Ectodermal cell (in vitro differentiated cells): Measurements from ENCODE around the gene DPPA3.

Experiments
- H3K27ac ChIP-seq: 2 replicates; pipeline ENCODE4 v1.7.0; 2013; ENCODE audit warnings: mild to moderate bottlenecking, low read depth, low read length; ENCODE audit not compliant: insufficient read depth, poor library complexity, severe bottlenecking
- H3K27me3 ChIP-seq: 2 replicates; pipeline ENCODE4 v1.7.0; 2013; ENCODE audit warnings: mild to moderate bottlenecking, low read length; ENCODE audit not compliant: insufficient read depth, control insufficient read depth, poor library complexity, severe bottlenecking
- H3K36me3 ChIP-seq: one replicate; pipeline ENCODE4 v1.7.0; 2013; ENCODE audit warnings: low read length; ENCODE audit not compliant: control insufficient read depth, insufficient read depth
- H3K4me1 ChIP-seq: one replicate; pipeline ENCODE4 v1.7.0; 2013; ENCODE audit warnings: low read length; ENCODE audit not compliant: control insufficient read depth, insufficient read depth
- H3K4me3 ChIP-seq: 2 replicates; pipeline ENCODE4 v1.7.0; 2013; ENCODE audit warnings: low read depth, low read length, control low read depth; ENCODE audit not compliant: insufficient read depth
- H3K9me3 ChIP-seq: 2 replicates; pipeline ENCODE4 v1.7.0; 2013; ENCODE audit warnings: mild to moderate bottlenecking, low read length, moderate library complexity; ENCODE audit not compliant: control insufficient read depth
- WGBS, 2 experiments: methylation state at CpG; one replicate each; pipeline ENCODE4 v1.1.7; 2013; ENCODE audit warnings: missing lambda C conversion rate in 2 of 2; 5-methylcytosine and 5-hydroxymethylcytosine counted together

Gene DPPA3

DNA sequence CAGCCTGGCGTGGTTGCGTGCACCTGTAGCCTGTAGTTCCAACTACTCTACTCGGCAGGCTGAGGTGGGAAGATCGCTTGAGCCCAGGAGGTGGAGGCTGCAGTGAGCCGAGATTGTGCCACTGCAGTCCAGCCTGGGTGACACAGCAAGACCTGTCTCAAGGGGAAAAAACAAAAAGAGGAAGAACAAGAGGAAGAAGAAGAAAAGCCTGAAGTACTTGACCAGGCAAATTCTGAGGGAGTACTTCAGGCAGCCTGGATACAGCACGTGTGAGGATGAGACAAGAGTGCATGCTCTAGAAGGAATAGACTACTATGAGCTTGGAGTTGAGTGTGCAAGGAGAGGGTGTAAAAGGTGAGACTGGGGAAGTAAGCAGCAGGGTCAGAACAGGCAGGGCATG lies 17.4 kb upstream of the DPPA3 start:
- no peaks in the 10 kb centered on the region for H3K9me3 ChIP-seq
- 85 to 86% methylated on average over 6 of the region's 6 CpGs for WGBS, 2 experiments
- no peak overlapping the region for H3K4me3 ChIP-seq
- H3K27me3 ChIP-seq = no peaks in the 10 kb centered on the region
- H3K27ac ChIP-seq = no peak overlapping the region
- H3K4me1 ChIP-seq = no peaks in the 10 kb centered on the region
- no peaks in the 10 kb centered on the region for H3K36me3 ChIP-seq

DNA sequence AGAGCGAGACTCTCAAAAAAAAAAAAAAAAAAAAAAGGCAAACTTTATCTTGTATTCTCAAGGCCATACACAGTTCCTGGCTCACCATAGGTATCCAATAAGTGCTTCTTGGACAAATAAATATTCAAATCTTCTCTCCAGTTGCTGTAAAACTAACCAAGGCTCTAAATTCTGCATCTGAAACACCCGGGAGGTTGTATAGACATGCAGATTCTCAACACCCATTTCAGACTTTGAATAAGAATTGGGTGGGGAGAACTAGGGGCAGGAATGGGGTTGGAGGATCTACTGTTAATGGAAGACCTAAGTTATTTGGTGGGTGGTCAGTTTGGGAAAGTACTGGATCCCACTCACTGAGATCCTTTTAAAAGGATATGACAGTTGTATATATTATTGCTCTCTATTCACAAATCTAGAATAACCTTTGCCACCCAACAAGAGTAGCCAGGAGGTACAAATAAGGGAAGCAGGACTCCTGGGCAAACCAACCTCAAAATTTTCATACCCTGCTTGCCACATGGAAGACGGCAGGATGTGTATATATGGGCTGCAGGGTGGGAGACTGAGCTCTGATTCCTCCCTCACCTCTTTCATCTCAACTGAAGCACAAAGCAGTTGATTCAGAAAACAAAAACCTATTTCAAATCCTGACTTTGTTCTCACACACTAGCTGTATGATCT lies 16.5 kb upstream of the DPPA3 start:
- Histone ChIP-seq H3K9me3 (no peaks in the 10 kb centered on the region), H3K36me3 (no peaks in the 10 kb centered on the region), H3K4me3 (no peak overlapping the region), H3K27ac (no peak overlapping the region), H3K4me1 (no peaks in the 10 kb centered on the region), H3K27me3 (no peaks in the 10 kb centered on the region)
- 40 to 56% methylated on average over 2 to 3 of the region's 3 CpGs for WGBS, 2 experiments

DNA sequence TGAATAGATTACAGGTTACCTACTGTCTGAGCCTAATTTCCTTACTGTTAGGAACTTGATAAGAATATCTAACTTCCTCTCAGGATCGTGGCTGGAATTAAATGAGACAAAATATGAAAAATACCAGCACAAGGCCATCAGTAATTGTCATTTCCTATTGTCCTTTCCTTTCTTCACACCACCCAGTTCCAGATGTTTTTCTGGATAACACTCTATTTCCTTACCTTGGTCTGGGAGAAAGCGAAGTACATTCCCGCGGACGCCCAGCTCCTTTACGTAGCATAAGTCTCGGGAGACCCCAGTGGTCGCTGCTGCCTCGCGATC lies 16.0 kb upstream of the DPPA3 start:
- no peaks in the 10 kb centered on the region for H3K27me3 ChIP-seq
- no peaks in the 10 kb centered on the region for H3K9me3 ChIP-seq
- H3K36me3 ChIP-seq = no peaks in the 10 kb centered on the region
- no peak overlapping the region for H3K4me3 ChIP-seq
- H3K4me1 ChIP-seq = no peaks in the 10 kb centered on the region
- 76 to 77% methylated on average over 10 of the region's 10 CpGs for WGBS, 2 experiments
- no peak overlapping the region for H3K27ac ChIP-seq

DNA sequence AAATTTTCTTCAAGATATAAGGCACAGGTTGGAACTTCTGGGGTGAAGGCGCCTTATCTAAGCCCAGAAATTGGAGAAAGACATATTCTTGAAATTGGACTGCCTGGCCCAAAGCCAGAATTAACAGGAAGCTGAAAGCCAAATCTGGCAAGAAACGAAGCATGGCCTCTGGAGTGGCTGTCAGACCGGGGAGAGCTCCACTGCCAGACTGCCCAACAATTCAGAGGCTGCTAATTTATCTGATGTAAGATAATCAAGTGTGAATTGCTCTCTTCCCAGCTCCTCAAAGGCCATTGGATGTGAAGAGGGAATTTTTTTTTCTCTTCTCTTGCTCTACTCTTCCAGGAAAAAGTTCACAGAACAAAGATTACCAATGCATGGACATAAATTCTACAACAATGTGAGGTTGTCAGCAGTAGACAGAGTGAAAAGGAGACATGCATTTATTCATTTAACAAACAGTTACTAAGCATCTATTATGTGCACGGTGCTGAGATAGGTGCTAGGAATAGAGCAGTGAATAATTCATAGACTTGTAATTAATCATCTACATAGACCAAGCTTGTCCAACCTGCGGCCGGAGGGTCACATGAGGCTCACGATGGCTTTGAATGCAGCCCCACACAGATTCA lies 15.6 kb upstream of the DPPA3 start, which contains the start of gene GDF3:
Gene GDF3 (minus strand): TSS at position 210 of the 632 bp plus-strand sequence. CDS start 47 bp downstream, at position 163.
- H3K9me3 ChIP-seq = no peaks in the 10 kb centered on the region
- 86 to 90% methylated on average over 6 to 7 of the region's 7 CpGs for WGBS, 2 experiments
- H3K27me3 ChIP-seq = no peaks in the 10 kb centered on the region
- H3K27ac ChIP-seq = no peak within 1 kb of the TSS
- H3K4me3 ChIP-seq = no peak within 1 kb of the TSS
- no peaks in the 10 kb centered on the region for H3K36me3 ChIP-seq
- no peaks in the 10 kb centered on the region for H3K4me1 ChIP-seq

DNA sequence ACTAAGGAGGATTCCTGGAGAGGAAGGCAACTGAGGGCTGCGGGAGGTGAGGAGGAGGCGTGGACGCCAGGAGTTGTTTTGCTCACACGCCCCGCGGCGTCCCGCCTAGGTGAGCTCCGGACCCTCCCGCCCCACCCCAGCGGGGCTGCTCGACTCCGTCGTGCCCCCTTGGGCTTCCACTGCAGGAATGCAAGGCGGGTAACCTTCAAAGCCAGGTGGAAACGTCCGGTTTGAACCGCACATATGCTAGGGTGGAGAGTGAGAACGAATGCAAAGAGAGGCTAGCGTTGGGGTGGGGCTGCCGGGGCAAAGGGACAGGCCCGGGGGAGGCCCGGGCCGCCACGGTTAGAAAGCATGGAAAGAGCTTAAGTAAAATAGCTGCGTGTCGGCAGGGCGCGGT lies 5.4 kb upstream of the DPPA3 start:
- Histone ChIP-seq H3K4me1 (no peaks in the 10 kb centered on the region), H3K27ac (no peak overlapping the region), H3K36me3 (no peaks in the 10 kb centered on the region), H3K27me3 (no peaks in the 10 kb centered on the region), H3K9me3 (no peaks in the 10 kb centered on the region), H3K4me3 (no peak overlapping the region)
- 95% methylated on average over 29 of the region's 29 CpGs for WGBS, 2 experiments

DNA sequence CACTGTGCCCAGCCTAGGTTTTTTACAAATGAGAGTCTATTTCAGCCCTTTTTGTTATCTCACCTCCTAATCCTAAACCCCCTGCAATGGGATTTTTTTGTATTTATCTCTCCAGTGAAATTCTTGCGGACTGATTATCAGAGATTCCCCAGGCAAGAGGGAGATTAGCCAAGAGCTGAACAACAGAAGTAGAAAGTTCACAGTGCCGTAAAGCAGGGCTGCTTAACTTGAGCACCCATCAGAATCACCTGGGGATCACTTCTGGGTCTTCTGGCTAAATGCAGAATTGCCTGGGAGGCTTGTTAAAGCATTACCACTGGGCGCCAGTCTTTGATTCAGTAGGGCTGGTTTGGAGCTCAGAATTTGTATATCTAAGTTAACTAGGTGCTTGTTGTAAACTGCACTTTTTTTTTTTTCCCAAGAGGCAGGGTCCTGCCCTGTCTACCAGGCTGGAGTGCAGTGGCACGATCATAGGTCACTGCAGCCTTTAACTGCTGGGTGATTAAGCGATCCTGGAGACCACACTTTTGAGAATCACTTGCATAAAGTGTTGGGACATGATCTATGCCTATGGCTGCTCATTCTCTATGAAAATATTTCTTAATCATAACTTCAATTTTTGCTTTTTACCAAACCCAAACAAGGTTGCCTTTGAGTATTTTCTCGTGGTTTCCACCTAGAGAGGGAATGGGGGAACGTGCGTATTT lies 1.1 kb upstream of the DPPA3 start:
- Histone ChIP-seq H3K27me3 (no peaks in the 10 kb centered on the region), H3K27ac (peak overlapping the region; percentile 26), H3K4me3 (no peak overlapping the region), H3K36me3 (no peaks in the 10 kb centered on the region), H3K4me1 (no peaks in the 10 kb centered on the region), H3K9me3 (no peaks in the 10 kb centered on the region)
- WGBS, 2 experiments = 79 to 84% methylated on average over 8 of the region's 8 CpGs

DNA sequence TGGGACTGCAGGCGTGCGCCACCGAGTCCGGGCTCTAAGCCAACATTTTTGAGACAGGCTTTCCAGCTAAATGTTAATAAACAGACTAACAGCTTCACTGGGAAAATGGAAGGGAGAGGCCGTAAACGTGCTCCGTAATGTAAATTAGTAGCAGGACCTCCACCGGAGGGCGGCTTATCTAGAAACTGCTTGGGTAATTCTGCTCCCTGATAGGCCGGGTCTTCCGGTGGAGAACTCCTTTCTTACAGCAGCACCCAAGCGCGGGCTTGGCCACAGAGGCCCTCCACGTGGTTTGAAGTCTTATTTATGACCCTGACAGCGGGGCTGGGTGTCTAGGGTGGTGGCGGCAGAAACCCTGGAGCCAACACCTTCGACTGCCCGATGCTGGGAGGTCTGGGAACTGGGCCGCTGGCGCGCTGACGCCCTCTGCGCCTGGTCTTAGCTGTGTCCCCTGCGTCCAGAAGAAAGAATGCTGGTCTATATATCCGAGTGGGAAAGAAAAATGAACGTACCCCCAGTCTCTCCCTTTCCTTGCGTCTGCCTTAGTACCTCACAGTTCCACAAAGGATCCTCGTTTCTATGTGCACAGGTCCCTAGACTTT lies 1.7 kb downstream of the DPPA3 start:
- Histone ChIP-seq H3K36me3 (no peaks in the 10 kb centered on the region), H3K27me3 (no peaks in the 10 kb centered on the region), H3K4me3 (no peak overlapping the region), H3K4me1 (no peaks in the 10 kb centered on the region), H3K27ac (no peak overlapping the region), H3K9me3 (no peaks in the 10 kb centered on the region)
- WGBS, 2 experiments = 90 to 91% methylated on average over 28 of the region's 28 CpGs

DNA sequence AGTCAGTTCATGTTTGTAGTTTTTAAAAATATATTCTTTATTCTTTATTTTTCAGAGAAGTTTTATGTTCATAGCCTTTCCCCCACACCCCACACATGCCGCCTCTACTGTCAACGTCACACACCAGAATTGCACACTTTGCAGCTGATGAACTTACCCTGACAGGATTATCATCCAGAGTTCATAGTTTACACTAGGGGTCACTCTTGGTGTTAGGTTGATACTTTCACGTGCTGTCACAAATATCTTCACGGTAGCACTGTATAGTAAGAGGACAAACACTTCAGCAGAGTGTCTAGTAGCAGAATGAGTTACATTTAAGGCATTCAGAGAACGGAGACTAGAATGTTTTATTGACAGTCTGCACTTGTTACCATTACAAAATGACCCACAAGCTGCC lies 5.1 kb downstream of the DPPA3 start:
- Histone ChIP-seq H3K9me3 (no peaks in the 10 kb centered on the region), H3K4me1 (no peaks in the 10 kb centered on the region), H3K27ac (no peak overlapping the region), H3K36me3 (no peaks in the 10 kb centered on the region), H3K27me3 (no peaks in the 10 kb centered on the region), H3K4me3 (no peak overlapping the region)
- 32 to 44% methylated on average over 5 of the region's 5 CpGs for WGBS, 2 experiments

DNA sequence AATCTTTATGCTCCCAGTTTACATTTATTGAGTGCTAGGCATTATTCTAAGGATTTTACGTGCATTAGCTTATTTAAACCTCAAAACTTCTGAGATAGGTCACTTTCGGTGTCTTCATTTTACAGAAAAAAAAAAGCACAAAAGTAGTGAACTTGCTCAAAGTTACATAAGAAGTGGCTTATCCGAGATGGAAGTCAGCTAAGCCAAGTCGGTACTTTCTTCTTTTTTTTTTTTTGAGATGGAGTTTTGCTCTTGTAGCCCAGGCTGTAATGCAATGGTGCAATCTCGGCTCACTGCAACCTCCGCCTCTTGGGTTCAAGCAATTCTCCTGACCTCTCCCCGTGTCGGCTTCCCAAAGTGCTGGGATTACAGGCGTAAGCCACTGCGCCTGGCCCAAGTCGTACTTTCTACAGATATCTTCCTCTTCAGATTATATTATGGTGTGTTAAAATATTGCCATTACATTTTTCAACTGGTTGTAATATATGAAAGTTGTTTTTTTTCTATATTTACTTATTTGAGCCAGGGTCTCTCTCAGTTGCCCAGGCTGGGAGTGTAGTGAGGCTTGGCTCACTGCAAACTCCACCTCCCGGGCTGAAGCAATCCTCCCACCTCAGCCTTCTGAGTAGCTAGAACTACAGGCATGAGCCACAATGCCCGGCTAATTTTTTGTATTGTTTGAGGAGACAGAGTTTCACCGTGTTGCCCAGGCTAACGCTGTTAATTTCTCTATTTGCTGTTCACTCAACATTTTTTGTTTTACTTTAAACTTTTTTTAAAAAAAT lies 8.9 kb downstream of the DPPA3 start:
- Histone ChIP-seq H3K4me1 (no peaks in the 10 kb centered on the region), H3K4me3 (no peak overlapping the region), H3K36me3 (no peaks in the 10 kb centered on the region), H3K27ac (no peak overlapping the region), H3K9me3 (no peaks in the 10 kb centered on the region), H3K27me3 (no peaks in the 10 kb centered on the region)
- 76 to 77% methylated on average over 14 of the region's 15 CpGs for WGBS, 2 experiments
